Measurements from ENCODE around the gene FRMD4A. TPM values are rescaled to one million over a fixed set of nuclear protein-coding genes. Genes with fewer than 3 reads are reported as not detected.

FRMD4A gene
- total RNA-seq, 2 experiments from 2014 or later = 3.1 to 3.7 TPM

DNA sequence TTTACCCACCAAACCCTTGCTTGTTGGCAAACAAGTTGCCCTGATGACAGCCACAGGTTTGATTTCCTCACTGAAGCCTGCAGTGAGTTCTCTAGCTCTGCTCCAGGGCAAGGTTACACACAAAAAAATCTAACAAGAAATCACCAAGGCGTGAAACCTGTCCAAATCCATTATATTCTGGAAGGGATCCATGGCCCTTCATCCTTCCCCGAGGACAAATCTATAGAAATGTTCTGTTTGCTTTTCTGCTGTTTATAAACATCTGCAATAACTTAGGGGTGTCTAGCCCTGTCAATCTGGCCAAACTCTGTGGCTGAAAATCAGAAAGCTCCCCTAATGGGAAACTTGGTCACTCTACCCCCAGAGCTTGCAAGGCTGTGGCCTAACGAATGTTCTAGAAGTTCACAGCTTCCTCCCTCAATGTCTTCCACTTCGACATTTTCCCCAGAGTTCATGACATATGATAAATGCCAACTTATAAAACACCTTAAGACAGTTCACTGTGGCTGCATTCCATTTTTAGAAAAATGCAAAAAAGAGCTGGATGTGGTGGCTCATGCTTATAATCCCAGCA, 579.4 kb downstream of the FRMD4A start:
- H3K4me1 Mint-ChIP-seq (ENCODE audit: low read depth) = peaks cover 6% of the 10 kb centered on the region
- no peaks in the 10 kb centered on the region for H3K9me3 Mint-ChIP-seq
- no peaks in the 10 kb centered on the region for H3K36me3 Mint-ChIP-seq (ENCODE audit: low read depth)
- Histone ChIP-seq H3K4me3 (ENCODE audit: low read length) (no peak overlapping the region), H3K27me3 (ENCODE audit: control insufficient read depth in 1 of 2, insufficient read depth in 2 of 2, low read length in 2 of 2) (peaks cover 0 to 2% of the 10 kb centered on the region in 2 experiments), H3K9me3 (ENCODE audit: control insufficient read depth in 1 of 2, insufficient read depth in 1 of 2, low read length in 2 of 2) (no peaks in the 10 kb centered on the region), H3K27ac (ENCODE audit: low read depth in 1 of 2, low read length in 2 of 2) (no peak overlapping the region), H3K4me1 (ENCODE audit: insufficient read depth, low read length) (no peaks in the 10 kb centered on the region), H3K36me3 (ENCODE audit: insufficient read depth, low read length) (no peaks in the 10 kb centered on the region)
- H3K27ac Mint-ChIP-seq = no peak overlapping the region
- ChIA-PET CTCF (no interaction called here), POLR2A (no interaction called here)
- TF ChIP-seq, protein P1, sequence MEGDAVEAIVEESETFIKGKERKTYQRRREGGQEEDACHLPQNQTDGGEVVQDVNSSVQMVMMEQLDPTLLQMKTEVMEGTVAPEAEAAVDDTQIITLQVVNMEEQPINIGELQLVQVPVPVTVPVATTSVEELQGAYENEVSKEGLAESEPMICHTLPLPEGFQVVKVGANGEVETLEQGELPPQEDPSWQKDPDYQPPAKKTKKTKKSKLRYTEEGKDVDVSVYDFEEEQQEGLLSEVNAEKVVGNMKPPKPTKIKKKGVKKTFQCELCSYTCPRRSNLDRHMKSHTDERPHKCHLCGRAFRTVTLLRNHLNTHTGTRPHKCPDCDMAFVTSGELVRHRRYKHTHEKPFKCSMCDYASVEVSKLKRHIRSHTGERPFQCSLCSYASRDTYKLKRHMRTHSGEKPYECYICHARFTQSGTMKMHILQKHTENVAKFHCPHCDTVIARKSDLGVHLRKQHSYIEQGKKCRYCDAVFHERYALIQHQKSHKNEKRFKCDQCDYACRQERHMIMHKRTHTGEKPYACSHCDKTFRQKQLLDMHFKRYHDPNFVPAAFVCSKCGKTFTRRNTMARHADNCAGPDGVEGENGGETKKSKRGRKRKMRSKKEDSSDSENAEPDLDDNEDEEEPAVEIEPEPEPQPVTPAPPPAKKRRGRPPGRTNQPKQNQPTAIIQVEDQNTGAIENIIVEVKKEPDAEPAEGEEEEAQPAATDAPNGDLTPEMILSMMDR (IDR thresholded peaks at IDR 0.05) = no peak
- DNase-seq = no peak
- ATAC-seq (ENCODE audit: poor library complexity) = no peak
- no peak overlapping the region for H3K4me3 Mint-ChIP-seq
- peaks cover 5% of the 10 kb centered on the region for H3K27me3 Mint-ChIP-seq
- intact Hi-C loops (cut with DNase I, micrococcal nuclease) = no loop called here

DNA sequence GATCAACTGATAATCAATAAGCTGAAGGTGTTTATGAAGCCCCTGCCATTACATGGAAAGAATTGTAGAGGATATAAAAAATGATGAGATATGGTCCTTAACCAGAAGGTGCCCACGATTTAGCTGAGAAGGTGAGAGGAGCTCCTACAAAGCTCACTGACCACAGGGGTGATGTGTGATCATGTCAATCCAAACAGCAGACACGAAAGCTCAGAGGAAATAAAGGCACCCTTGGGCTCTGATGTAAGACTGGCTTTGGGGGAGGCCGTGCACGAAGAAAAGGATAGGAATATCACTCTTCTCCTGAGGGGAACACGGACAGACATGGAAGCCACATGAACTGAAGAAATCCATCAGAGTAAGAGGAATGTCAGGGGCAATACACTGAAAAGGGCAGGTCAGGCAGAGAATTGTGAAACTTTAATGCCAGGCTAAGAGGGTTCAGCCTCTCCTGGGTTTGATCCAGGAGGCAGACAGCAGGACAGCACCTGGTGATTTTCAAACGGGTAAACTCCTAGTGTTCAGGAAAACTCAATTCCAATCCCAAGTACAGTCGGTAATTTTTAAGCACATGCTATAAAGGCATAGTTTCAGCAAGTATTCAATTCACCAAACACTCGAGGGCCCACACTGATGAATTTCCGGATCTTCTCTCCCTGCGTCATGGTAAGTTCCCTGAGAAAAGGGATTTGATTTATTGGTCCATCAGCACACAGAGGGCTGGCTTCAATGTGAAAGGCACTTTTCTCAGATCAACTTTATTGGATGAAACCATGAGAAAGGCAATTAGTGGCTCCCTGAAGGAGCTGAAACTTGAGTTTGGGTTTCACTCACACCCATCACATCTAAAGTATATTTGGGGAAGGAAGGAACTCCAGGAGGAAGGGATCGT, 580.2 kb downstream of the FRMD4A start:
- Mint-ChIP-seq H3K36me3 (ENCODE audit: low read depth) (no peaks in the 10 kb centered on the region), H3K4me3 (no peak overlapping the region), H3K9me3 (no peaks in the 10 kb centered on the region), H3K4me1 (ENCODE audit: low read depth) (peaks cover 6% of the 10 kb centered on the region), H3K27me3 (peaks cover 8% of the 10 kb centered on the region), H3K27ac (no peak overlapping the region)
- Histone ChIP-seq H3K9me3 (ENCODE audit: control insufficient read depth in 1 of 2, insufficient read depth in 1 of 2, low read length in 2 of 2) (no peaks in the 10 kb centered on the region), H3K4me1 (ENCODE audit: insufficient read depth, low read length) (no peaks in the 10 kb centered on the region), H3K36me3 (ENCODE audit: insufficient read depth, low read length) (no peaks in the 10 kb centered on the region), H3K27ac (ENCODE audit: low read depth in 1 of 2, low read length in 2 of 2) (no peak overlapping the region), H3K4me3 (ENCODE audit: low read length) (no peak overlapping the region), H3K27me3 (ENCODE audit: control insufficient read depth in 1 of 2, insufficient read depth in 2 of 2, low read length in 2 of 2) (peaks cover 0 to 5% of the 10 kb centered on the region in 2 experiments)
- intact Hi-C loops (cut with DNase I, micrococcal nuclease) = no loop called here
- ChIA-PET CTCF (no interaction called here), POLR2A (no interaction called here)
- DNase-seq (no peak), ATAC-seq (ENCODE audit: poor library complexity) (no peak)
- TF ChIP-seq, protein P1 (IDR thresholded peaks at IDR 0.05) = no peak

DNA sequence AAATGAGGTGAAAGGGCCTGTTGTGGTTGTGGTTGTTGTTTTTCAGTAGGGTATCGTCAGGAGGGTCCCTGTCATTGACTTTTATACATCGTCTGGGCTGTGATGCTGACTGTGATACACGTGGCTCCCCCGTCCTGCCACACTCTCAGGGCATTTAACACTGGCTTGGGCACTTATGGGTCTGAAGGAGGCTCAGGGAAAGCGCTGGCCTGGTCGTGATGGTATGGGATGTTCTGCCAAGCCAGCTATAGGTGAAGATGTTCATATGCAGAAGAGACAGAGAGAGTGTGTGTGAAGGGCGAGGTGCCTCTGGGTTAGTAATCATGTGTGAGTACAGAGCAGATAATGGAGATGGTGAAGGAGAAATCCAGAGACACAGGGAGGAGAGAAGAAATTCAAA, 585.5 kb downstream of the FRMD4A start:
- Mint-ChIP-seq H3K27me3 (peaks cover 34% of the 10 kb centered on the region), H3K4me1 (ENCODE audit: low read depth) (peaks cover 11% of the 10 kb centered on the region), H3K9me3 (no peaks in the 10 kb centered on the region), H3K36me3 (ENCODE audit: low read depth) (no peaks in the 10 kb centered on the region), H3K4me3 (no peak overlapping the region), H3K27ac (no peak overlapping the region)
- DNase-seq (no peak), ATAC-seq (ENCODE audit: poor library complexity) (no peak)
- Histone ChIP-seq H3K36me3 (ENCODE audit: insufficient read depth, low read length) (no peaks in the 10 kb centered on the region), H3K27me3 (ENCODE audit: control insufficient read depth in 1 of 2, insufficient read depth in 2 of 2, low read length in 2 of 2) (peaks cover 0 to 10% of the 10 kb centered on the region in 2 experiments), H3K9me3 (ENCODE audit: control insufficient read depth in 1 of 2, insufficient read depth in 1 of 2, low read length in 2 of 2) (no peaks in the 10 kb centered on the region), H3K4me3 (ENCODE audit: low read length) (no peak overlapping the region), H3K27ac (ENCODE audit: low read depth in 1 of 2, low read length in 2 of 2) (no peak overlapping the region), H3K4me1 (ENCODE audit: insufficient read depth, low read length) (no peaks in the 10 kb centered on the region)
- ChIA-PET POLR2A (no interaction called here), CTCF (no interaction called here)
- intact Hi-C loops (cut with DNase I, micrococcal nuclease) = no loop called here
- TF ChIP-seq, protein P1 (IDR thresholded peaks at IDR 0.05) = no peak
